ENCODE measurements around the gene GYS1.
A peak's percentile ranks its signal among the peaks of the same experiment; 100 is the strongest.

Gene GYS1

GRCh38 chr19:48990400-48990799, 2.7 kb downstream of the GYS1 start:
- no peak for DNase-seq

- peak in 15 of 56 donors; percentile 5 to 47 (median 17) for DNase-seq
Measured at GRCh38 chr19:48989701-48990291, 3.3 kb downstream of the GYS1 start.

GRCh38 chr19:48988860-48989259, 4.2 kb downstream of the GYS1 start:
- DNase-seq: no peak

GRCh38 chr19:48988286-48988685, 4.8 kb downstream of the GYS1 start:
- no peak for DNase-seq

GRCh38 chr19:48987323-48987722, 5.8 kb downstream of the GYS1 start:
- no peak for DNase-seq

DNA sequence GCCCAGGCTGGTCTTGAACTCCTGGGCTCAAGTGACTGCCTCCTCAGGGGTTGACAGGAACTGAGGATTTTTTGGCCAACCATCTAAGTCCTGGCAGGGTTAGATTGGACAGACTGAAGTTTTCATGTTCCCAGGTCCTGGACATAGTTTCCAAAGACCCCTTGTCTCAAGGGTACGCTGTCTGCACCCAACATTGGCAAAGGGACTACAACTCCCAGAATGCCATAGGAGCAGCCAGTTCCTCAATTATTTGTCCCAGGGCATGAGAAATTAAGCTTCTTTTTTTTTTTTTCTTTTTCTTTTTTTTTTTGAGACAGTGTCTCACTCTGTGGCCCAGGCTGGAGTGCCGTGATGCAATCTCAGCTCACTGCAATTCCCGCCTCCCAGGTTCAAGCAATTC, 6.9 kb downstream of the GYS1 start:
- DNase-seq: no peak

DNA sequence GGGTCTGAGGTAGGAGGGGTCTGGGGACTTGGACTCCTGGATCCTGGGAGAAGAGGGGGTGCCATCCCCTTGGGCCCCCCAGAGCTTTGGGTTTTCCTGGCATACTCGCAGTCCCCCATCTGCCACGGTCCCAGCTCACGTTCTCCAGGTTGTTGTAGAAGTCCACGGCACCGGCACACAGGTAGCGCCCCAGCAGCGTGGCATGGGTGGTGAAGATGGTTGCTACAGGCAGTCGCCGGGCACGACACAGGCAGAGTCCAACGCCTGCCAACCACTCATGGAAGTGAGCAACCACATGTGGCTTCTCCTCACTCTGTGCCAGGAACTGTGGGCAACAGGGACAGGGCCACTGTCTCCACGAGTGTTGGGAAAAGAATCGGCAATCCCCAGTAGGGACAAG, 7.4 kb downstream of the GYS1 start:
- DNase-seq: no peak

DNA sequence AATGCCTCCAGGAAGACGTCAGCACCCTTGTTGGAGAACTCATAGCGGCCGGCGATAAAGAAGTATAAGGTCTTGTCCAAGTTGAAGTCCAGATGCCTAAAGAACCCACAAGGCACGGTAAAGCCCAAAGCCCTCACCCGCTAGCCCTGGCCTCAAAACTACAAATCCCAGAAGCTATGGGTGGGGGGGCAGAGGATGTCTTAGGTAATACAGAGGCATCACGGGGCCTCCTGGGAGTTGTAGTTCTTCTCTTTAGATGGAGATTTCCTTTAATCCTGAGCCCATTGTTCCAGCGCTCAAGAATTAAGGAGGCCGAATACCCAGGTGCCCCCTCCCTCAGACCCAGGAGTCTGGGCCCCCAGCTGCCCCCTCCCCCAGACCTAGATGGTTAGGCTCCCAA, 10.8 kb downstream of the GYS1 start:
- no peak for DNase-seq

DNA sequence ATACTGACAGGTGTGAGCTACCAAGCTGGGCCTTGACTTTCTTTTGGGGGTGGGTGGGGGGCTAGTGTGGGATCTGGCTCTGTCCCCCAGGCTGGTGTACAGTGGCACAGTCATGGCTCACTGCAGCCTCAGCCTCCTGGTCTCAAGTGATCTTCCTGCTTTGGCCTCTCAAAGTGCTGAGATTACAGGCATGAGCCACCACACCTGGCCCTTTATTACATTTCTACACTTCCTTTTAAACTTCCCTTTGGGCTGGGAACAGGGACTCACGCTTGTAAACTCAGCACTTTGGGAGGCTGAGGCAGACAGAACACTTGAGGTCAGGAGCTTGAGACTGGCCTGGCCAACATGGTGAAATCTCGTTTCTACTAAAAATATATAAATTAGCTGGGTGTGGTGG, 16.0 kb downstream of the GYS1 start:
- DNase-seq: no peak

DNA sequence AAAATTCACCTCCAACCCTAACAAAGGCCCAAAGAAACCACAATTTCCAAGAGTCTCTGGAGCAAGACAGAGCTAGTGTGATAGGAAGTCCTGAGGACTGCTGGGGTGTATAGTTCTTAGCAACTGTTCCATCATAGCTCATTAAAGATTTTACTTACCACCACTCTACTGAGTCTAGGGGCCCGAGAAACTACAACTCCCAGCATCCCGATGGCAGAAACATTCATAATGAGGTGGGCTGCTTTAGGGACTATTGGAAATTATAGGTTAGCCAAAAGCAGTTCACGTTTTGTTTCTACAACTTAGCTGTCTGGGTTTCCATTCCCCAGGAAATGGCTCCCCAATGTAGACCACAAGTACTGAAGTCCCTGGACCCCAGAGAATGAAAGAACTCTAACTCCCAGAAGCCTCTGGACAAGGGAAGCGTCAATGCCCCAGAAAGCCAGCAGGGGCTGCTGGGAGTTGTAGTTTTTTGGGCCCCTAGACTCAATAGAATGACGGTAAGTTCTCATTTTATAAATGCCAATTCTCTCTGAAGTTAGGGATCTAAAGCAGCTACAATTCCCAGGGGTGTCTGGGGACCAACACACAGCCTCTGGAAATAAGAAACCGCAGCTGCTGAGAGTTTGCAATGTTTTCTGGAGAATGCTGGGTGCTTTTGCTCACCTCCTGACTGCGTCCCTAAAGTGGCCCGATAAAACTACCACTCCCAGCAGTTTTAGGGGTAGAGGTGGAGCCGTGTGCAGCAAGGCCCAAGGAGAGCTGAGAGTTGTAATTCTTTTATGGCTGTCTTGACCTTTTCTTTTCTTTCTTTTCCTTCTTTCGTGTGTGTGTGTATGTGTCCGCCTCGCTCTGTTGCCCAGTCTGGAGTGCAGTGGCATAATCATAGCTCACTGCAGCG, 16.9 kb downstream of the GYS1 start:
- peak in 2 of 56 donors; percentile 18 to 21 for DNase-seq

GRCh38 chr19:48970923-48971395, 22.1 kb downstream of the GYS1 start:
- peak in 49 of 56 donors; percentile 6 to 86 (median 47) for DNase-seq

GRCh38 chr19:48970139-48970766, 22.9 kb downstream of the GYS1 start:
- DNase-seq: no peak

GRCh38 chr19:48969276-48970138, 23.6 kb downstream of the GYS1 start:
- DNase-seq: peak in 1 of 56 donors; percentile 28

- no peak for DNase-seq
Measured at GRCh38 chr19:48968813-48969218, 24.3 kb downstream of the GYS1 start.

DNA sequence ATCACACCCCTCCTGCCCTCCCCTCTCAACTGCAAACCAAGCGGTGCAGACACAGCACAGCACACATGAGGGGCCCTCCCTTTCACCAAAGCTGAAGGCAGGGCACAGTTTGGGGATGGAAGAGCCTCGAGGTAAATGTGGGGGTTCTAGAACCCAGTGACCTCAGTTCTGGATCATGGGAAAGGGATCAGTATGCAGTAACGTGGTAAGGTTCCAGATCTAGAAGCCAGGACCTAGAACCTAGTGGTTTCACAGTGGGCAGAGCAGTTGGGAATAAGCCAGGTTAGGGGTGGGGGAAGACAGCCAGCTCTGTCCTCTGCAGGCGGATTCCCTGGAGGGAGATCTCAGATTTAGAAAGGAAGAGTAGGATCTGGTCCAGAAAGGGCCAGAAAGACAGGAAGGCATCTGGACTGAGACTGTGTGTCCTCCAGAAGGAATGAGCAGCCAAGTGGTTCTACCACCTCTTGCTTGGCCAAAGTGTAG, 24.9 kb downstream of the GYS1 start:
- no peak for DNase-seq

DNA sequence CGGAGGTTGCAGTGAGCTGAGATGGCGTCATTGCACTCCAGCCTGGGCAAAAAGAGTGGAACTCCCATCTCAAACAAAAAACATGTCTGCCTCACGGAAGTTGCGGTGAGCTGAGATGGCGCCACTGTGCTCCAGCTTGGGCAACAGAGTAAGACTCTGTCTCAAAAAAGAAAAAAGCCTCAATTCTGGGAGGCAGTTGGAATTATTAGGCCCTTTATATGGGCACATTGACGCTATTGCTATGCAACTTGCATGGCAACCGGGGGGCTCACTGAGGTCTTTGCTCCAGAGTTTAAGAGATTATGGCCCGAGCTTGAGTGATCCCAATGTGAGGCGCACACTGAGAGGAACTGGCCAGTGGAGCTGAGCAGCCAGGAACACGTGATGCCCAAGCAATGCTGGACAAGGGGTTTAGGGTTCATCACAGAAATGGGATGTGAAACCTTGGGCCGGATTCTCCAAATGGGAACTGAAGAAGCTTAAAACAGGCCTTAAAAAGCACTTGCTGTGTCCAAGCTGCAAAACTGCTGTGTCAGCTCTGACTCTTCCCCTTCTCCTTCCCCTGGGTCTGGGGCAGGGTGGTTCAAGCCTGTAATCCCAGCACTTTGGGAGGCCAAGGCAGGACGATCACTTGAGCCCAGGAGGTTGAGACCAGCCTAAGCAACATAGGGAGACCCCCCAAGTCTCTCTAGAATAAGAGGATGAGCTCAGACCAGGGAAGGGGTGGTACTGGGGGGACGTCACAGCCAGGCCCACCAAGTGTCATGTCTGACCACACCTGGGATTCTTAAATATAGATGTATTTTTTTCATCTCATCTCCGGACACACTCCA, 25.5 kb downstream of the GYS1 start:
- DNase-seq: peak in 36 of 56 donors; percentile 4 to 68 (median 28)

GRCh38 chr19:48966541-48967345, 26.4 kb downstream of the GYS1 start:
- peak in 5 of 56 donors; percentile 5 to 29 (median 18) for DNase-seq

GRCh38 chr19:48965806-48966540, 27.1 kb downstream of the GYS1 start:
- peak; percentile 34 to 92 (median 79) for DNase-seq

Data from amygdala (tissue), 56 donors.